T-helper 2 cell treated with Interferon-gamma antibody and Interleukin-4, amounts not matched to agents 100 ng/mL and 5 ng/mL, for 36 hours (primary cell): ENCODE data around the gene MRPS23. TPM values are rescaled to one million over a fixed set of nuclear protein-coding genes. Genes with fewer than 3 reads are reported as not detected.
"Not testable (repeated sequence)": the region's sequence is repeated elsewhere in the genome, so short reads cannot be mapped to it uniquely, and the experiment has no call there.

Experiments
- intact Hi-C: fragments of 100-400 bp; cut with micrococcal nuclease; formaldehyde crosslinking; loops from one replicate; pipeline ENCODE4 v1.15.1; 2023
- total RNA-seq: library from RNA; stranded (reverse); gene quantifications from 2 replicates; pipeline ENCODE4 v1.2.3, GENCODE V29; 2022

MRPS23 gene
- total RNA-seq, 1 donor from 2014 or later, result 41.0 TPM

GRCh38 chr17:57864273-57864672, 14.4 kb upstream of the MRPS23 start:
- intact Hi-C loops, result no loop called here

GRCh38 chr17:57862694-57863667, 13.1 kb upstream of the MRPS23 start:
- intact Hi-C loops, result no loop called here

GRCh38 chr17:57861790-57862693, 12.2 kb upstream of the MRPS23 start:
- intact Hi-C loops, result no loop called here

DNA sequence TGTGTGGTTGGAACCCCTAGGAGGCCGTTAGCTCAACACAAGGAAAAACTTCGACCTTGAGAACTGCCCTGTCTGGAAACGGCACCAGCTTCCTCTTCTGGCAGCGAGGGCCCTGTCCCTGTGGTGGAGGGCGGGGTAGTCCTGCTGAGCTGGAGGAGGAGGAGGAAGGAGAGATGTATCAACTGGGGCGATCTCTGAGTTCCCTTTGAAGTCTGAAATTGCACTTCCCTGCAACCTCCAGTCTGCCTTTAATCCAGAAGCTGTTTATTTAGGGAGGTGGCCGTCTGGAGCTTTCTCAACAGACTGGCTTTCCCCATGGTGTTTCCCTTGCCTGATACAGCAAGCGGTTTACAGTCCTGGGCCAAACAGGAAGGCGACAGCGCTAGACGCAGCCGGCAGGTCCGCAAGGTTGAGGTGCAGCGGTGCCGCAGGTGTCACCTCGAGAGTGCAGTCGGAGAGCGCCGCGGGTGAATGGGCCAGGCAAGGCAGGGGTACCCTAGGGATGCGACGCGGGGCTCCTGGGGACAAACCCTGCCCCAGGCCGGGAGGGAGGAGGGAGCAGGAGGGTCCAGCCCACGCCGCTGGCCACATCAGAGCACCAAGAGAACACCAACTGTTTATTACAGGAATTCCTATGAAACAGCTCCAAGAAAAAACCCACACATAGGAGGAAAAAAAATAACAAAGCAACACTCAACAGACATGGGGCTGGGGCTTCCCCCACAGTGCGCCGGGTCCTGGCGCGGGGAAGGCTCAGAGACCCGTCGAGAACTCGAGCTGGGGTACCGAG, 11.4 kb upstream of the MRPS23 start:
- intact Hi-C loops, result no loop called here

DNA sequence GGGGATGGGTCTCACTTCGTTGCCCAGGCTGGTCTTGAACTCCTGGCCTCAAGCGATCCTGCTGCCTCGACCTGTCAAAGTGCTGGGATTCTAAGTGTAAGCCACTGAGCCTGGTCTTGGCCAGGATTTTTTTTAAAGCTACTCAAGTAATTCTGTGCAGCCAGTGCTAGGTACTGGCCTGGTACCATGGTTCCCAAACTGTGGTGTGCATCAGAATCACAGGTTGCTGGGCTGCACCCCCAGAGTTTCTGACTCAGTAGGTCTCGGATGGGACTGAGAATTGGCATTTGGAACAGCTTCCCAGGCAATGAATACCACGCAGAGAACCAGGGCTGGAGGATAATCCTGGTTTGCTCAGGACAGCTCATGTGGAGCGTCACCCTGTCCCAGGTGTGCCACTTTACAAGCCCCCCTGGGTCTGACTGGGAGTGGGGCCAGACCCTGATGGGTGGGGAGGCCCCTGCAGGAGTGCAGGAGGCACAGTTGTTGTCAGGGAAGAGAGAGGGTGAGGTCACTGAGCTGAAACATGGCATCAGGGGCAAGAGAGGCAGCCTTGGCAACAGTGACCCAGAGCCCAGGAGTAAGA, 10.7 kb upstream of the MRPS23 start:
- intact Hi-C loops, result no loop called here

DNA sequence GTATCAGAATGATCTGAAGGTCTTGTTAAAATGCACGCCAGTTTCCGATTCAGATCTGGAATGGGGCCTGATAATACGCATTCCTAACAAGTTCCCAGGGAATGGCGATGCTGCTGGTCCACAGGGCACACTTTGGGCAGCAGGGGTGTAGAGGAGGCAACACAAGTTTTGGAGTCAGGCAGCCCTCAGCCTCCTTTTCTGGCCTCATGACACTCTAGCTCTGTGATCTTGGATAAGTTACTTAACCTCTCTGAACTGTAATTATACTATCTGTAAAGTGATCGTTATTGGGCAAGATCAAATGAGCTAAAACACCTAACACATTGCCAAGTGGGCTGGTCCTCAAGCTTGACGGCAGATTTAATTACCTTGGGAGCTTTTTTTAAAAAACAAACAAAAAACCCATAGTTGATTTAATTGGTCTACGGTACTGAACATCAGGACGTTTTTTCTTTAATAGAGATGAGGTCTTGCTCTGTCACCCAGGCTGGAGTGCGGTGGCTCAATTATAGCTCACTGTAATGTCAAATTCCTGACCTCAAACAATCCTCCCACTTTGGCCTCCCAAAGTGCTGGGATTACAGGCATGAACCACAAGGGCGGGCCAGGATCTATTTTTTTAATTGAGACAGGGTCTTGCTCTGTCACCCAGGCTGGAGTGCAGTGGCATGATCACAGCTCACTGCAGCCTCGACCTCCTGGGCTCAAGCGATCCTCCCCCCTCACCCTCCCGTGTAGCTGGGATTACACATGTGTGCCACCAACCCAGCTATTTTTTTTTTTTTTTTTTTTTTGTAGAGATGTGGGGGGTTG, 10.0 kb upstream of the MRPS23 start:
- intact Hi-C loops, result no loop called here

DNA sequence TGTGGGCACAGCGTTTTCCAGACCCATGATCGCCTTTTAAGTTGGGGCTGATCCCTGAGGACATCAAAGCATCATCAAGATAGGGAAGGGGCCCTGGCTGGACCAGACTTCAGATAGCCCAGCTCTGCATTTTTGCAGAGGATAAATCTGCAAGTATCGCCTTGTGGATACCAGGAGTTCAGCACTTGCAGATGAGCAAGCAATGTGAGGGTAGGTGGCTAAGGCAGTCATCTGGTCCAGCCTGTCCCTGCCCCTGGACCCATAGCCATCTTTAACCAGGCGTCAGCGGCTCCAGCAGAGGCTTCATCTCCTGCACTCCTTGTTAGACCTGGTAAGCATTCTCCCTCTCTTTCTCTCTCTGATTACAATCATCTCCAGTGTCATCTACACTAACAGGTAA, 9.0 kb upstream of the MRPS23 start:
- intact Hi-C loops, result loop anchor here (1.0 kb wide), 1 partner anchor 254 kb away; no protein-coding TSS in a partner anchor

DNA sequence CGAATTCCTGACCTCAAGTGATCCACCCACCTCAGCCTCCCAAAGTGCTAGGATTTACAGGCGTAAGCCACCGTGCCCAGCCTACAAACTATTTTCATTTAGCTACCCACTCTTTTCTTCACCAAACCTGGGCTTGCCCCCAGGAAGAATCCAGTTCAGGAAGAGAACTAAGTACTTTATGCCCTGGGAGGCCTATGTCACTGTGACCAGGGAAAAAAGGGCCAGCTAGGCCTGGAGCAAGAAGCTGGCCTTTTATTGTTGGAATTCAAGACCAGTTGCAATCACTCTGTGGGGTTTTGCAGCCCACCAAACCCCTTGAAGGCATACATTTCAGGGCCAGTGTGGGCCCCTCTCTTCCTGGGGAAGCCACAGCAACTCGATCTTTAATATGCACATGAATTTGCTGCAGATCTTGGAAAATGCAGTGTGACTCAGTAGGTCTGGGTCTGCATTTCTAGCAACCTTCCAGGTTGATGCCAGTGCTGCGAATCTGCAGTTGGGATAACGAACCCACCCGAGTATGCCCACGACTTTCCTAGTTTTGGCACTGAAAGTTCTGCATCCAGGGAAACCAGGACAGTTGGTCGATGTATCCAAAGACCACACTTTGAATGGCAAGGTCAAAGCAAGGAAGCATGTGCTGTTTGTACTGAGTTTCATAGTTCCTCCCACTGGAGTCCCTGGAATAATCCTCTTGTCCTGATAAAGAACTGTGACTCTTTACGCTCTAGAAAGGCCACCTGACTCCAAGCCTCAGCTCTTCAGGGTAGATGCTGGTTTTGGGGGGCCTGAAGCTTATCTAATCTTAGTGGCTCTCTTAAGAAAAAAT, 7.2 kb upstream of the MRPS23 start:
- intact Hi-C loops, result no loop called here

DNA sequence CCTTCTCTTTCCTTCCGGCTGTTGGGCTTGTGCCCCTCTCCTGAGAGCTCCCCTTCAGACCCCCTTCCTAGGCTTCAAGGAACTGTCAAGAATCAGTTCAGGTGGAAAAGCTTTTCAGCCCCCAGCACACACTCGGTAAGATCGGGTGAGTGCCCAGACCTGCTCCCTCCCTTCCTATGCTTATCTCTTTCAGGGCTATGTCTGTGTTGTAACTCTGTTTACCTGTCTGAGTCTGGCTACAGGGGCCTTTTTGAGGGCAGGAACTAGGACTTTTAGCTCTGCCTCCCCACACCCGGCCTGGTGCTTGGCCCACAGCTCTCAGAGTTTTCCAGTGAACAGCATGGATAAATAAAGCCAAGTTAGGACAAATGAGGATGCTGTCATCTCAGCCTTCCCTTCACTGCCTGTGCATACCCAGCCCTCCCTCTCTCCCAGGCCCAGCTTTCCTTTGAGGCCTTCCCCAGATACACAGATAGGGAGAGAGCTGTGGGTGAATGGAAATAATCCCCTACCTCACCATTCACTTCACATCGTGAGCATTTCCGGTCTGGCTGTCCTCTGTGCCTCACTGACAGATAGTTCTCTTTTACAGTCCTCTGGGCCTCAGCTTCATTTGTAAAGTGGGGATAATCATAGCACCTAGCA, 5.7 kb upstream of the MRPS23 start:
- intact Hi-C loops, result no loop called here

DNA sequence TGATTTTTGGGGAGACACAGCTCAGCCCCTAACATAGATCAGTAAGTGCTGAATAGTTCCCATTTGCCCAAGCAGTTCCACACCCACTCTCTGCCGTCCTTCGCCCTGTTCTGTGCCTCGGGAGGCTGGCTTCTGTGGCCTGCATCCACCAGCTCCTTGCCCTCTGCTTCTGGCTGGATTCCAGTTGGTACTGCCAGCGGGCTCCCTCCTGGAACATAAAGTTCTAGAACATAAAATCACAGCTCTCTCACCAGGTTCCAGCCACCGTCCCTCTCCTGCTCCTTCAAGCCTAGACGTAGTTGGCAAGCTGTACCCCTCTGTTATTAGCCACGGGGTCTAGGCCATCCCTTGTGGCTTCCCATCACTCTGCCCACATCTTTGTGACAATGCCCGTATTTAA, 3.9 kb upstream of the MRPS23 start:
- intact Hi-C loops, result no loop called here

- intact Hi-C loops, result no loop called here
These were observed 3.1 kb upstream of the MRPS23 start for GRCh38 chr17:57852955-57853328.

DNA sequence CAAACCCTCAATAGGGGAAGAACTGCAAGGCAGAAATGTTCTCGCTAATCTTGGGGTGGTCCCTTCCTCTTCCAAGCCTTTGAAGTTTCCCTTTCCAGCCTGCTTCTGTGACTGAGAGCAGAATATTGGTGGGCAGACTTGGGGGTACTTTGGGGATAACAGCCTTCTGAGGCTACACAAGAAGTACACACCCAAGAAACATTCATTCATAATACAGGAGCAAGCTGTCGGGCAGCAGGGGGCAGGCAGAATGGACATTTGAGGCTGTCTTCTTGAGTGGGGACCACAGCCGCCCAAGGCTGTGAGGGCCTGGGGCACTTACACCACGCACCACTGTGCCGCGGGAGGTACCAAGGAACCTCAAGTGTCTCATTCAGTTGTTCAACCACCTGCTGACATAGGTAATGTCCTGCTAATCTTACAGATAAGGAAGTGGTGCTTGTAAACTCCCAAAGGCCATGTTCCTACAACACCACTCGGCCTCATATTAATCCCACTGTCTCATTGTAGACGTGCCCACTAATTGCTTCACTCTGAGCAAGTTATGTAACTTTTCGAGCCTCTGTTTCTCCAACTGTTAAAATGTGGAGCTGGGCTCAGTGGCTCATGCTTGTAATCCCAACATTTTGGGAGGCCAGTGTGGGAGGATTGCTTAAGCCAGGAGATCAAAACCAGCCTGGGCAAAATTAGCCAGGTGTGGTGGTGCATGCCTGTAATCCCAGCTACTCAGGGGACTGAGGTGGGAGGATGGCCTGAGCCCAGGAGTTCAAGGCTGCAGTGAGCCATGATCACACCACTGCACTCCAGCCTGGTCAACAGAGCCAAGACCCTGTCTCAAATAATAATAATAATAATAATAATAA, 2.5 kb upstream of the MRPS23 start:
- intact Hi-C loops, result no loop called here

DNA sequence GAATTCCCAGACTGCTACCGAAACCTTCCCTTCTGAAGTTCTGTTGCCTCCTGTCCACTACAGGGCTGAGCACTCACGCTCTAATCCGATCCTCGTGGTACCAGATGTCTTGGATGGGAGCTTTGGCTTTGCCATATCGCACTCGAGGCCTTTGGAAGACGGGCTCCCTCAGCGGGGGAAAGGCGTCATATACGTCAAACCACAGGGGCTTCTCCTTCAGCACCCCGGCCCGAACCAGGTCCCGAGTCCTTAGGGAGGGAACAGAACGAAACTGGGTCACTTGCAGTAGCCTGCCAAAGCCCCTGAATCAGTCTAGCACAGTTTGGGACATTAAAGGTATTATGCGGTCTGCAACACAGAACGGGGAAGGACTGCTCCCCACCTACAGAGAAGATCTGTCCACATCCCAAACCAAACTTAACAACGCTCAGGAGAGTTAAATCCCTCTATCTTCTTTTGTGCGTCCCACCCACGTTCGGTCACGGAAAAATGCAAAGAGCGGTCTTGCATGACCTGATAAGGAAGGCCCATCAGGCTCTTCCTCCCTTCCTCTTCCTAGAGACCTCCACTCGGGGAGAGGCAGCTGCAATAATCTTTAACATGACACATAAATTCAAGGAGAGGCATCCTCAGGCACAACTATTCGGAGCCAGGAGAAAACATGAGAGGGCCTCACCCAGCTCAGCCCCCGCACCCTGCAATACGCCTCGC, 526 bp downstream of the MRPS23 start:
- intact Hi-C loops, result no loop called here

- intact Hi-C loops, result not testable (repeated sequence)
These were observed 3.5 kb downstream of the MRPS23 start for GRCh38 chr17:57846056-57846945.

DNA sequence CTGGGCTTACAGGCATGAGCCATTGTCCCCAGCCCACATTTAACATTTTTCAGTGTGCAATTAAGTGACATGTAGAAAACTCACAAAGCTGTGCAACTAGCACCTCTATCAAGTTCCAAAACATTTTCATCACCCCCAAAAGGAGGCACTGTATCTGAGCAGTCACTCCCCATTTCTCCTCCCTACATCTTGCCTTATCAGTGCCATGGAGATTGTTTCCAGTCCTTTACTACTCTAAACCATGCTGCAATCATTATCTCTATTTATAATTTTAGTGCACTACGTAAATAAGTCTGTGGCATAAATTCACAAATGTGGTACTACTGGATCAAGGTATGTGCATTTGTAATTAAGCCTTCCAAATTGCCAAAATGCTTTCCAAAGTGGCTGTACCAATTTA, 7.6 kb downstream of the MRPS23 start:
- intact Hi-C loops, result no loop called here

GRCh38 chr17:57839571-57839923, 10.3 kb downstream of the MRPS23 start:
- intact Hi-C loops, result no loop called here
